Liver (tissue), 9 donors: ENCODE results near the gene STK33. TPM values are rescaled to one million over a fixed set of nuclear protein-coding genes. Genes with fewer than 3 reads are reported as not detected.

Experiments
- DNase-seq: peaks from one replicate; pipeline ENCODE4 v3.0.0-alpha.2; 2017; ENCODE audit warnings: low spot score
- H3K27ac ChIP-seq, 2 donors: one replicate each; pipeline ENCODE4 v1.7.0; 2013; ENCODE audit warnings: inconsistent platforms in 2 of 2, low read length in 2 of 2, control low read depth in 1 of 2, low read depth in 1 of 2, mild to moderate bottlenecking in 1 of 2
- H3K27me3 ChIP-seq, 4 donors: one replicate each; pipeline versions ENCODE4 v1.6.1 to v1.7.0; 2013; ENCODE audit warnings: low read length in 3 of 4, inconsistent platforms in 1 of 4, mild to moderate bottlenecking in 1 of 4, moderate library complexity in 1 of 4; ENCODE audit not compliant: control insufficient read depth in 4 of 4, insufficient read depth in 4 of 4
- H3K36me3 ChIP-seq, 4 donors: one replicate each; pipeline versions ENCODE4 v1.6.1 to v1.7.0; 2013; ENCODE audit warnings: low read length in 3 of 4, mild to moderate bottlenecking in 3 of 4, low read depth in 1 of 4, moderate library complexity in 1 of 4; ENCODE audit not compliant: control insufficient read depth in 4 of 4, insufficient read depth in 3 of 4
- H3K4me1 ChIP-seq, 4 donors: one replicate each; pipeline versions ENCODE4 v1.6.1 to v1.7.0; 2013; ENCODE audit warnings: low read length in 3 of 4, mild to moderate bottlenecking in 3 of 4, moderate library complexity in 1 of 4; ENCODE audit not compliant: control insufficient read depth in 4 of 4, insufficient read depth in 4 of 4
- H3K4me3 ChIP-seq, 3 donors: one replicate each; pipeline versions ENCODE4 v1.6.1 to v1.7.0; 2013; ENCODE audit warnings: low read length in 3 of 3, control low read depth in 1 of 3, low read depth in 1 of 3, mild to moderate bottlenecking in 1 of 3
- H3K9ac ChIP-seq, 2 donors: one replicate each; pipeline ENCODE4 v1.7.0; 2013; ENCODE audit warnings: low read length in 2 of 2, mild to moderate bottlenecking in 2 of 2, moderate library complexity in 2 of 2, control low read depth in 1 of 2, low read depth in 1 of 2
- H3K9me3 ChIP-seq, 4 donors: one replicate each; pipeline versions ENCODE4 v1.6.1 to v1.7.0; 2013; ENCODE audit warnings: low read length in 3 of 4; ENCODE audit not compliant: control insufficient read depth in 4 of 4
- ATF3 ChIP-seq: IDR thresholded peaks from 2 replicates; pipeline ENCODE4 v1.6.1; 2016; ENCODE audit warnings: antibody characterized with exemption
- CTCF ChIP-seq: fragments of 150-350 bp; IDR thresholded peaks from 2 replicates; pipeline ENCODE4 v1.5.1; 2017; ENCODE audit warnings: improper control_type of control experiment, low read depth, low read length; ENCODE audit not compliant: missing input control
- EGR1 ChIP-seq, 2 donors: IDR thresholded peaks; 2 replicates each; pipeline ENCODE4 v1.6.1; 2016 to 2018; ENCODE audit warnings: antibody characterized with exemption in 2 of 2, low read depth in 2 of 2
- FOXA1 ChIP-seq: IDR thresholded peaks from 2 replicates; pipeline ENCODE4 v1.6.1; 2016; ENCODE audit warnings: antibody characterized with exemption
- FOXA2 ChIP-seq: IDR thresholded peaks from 2 replicates; pipeline ENCODE4 v1.6.1; 2016; ENCODE audit warnings: antibody characterized with exemption
- GABPA ChIP-seq, 2 donors: IDR thresholded peaks in 1 of 2; conservative IDR thresholded peaks in 1 of 2; 2 replicates each; pipeline ENCODE4 v1.6.1; 2016; ENCODE audit warnings: antibody characterized with exemption in 2 of 2, mild to moderate bottlenecking in 1 of 2, moderate library complexity in 1 of 2
- HNF4A ChIP-seq, 2 donors: conservative IDR thresholded peaks; 2 replicates each; pipeline ENCODE4 v1.6.1; 2016; ENCODE audit warnings: antibody characterized with exemption in 2 of 2, mild to moderate bottlenecking in 2 of 2
- HNF4G ChIP-seq: IDR thresholded peaks from 2 replicates; pipeline ENCODE4 v1.6.1; 2016; ENCODE audit warnings: antibody characterized with exemption
- JUND ChIP-seq, 2 donors: IDR thresholded peaks; 2 replicates each; pipeline ENCODE4 v1.6.1; 2016; ENCODE audit warnings: antibody characterized with exemption in 2 of 2
- MAX ChIP-seq: IDR thresholded peaks from 2 replicates; pipeline ENCODE4 v1.6.1; 2016; ENCODE audit warnings: antibody characterized with exemption
- NR2F2 ChIP-seq: IDR thresholded peaks from 2 replicates; pipeline ENCODE4 v1.6.1; 2016; ENCODE audit warnings: antibody characterized with exemption
- RAD21 ChIP-seq, 2 donors: IDR thresholded peaks; 2 replicates each; pipeline ENCODE4 v1.6.1; 2016; ENCODE audit warnings: antibody characterized with exemption in 2 of 2, mild to moderate bottlenecking in 2 of 2
- REST ChIP-seq: IDR thresholded peaks from 2 replicates; pipeline ENCODE4 v1.6.1; 2016; ENCODE audit warnings: antibody characterized with exemption, mild to moderate bottlenecking
- RXRA ChIP-seq, 2 donors: IDR thresholded peaks; 2 replicates each; pipeline ENCODE4 v1.6.1; 2017 to 2018; ENCODE audit warnings: antibody characterized with exemption in 2 of 2, mild to moderate bottlenecking in 1 of 2
- SP1 ChIP-seq: IDR thresholded peaks from 2 replicates; pipeline ENCODE4 v1.6.1; 2018; ENCODE audit warnings: antibody characterized with exemption, mild to moderate bottlenecking
- TAF1 ChIP-seq: conservative IDR thresholded peaks from 2 replicates; pipeline ENCODE4 v1.6.1; 2016; ENCODE audit warnings: antibody characterized with exemption, mild to moderate bottlenecking
- YY1 ChIP-seq: IDR thresholded peaks from 2 replicates; pipeline ENCODE4 v1.6.1; 2016; ENCODE audit warnings: antibody characterized with exemption, mild to moderate bottlenecking
- ZBTB33 ChIP-seq: IDR thresholded peaks from 2 replicates; pipeline ENCODE4 v1.6.1; 2016; ENCODE audit warnings: antibody characterized with exemption
- WGBS: extraction: QIAGEN DNeasy Blood & Tissue Kit; methylation state at CpG from one replicate; pipeline ENCODE4 v1.1.7; 2013; 5-methylcytosine and 5-hydroxymethylcytosine counted together
- polyA plus RNA-seq, 2 donors: library from polyadenylated mRNA; stranded (reverse) in 1 of 2; unstranded in 1 of 2; fragments of 200-250 nt in 1 of 2; fragments of >200 nt in 1 of 2; fragmentation: Nextera tagmentation in 1 of 2; extraction: Ambion mirVana in 1 of 2; gene quantifications; one replicate each; pipeline versions ENCODE4 v1.2.1 to v1.2.3, GENCODE V29; 2013 to 2015
- total RNA-seq, 2 donors: library from RNA; depleted of rRNA; stranded (reverse); fragments of >200 nt; gene quantifications; one replicate each; pipeline ENCODE4 v1.2.3, GENCODE V29; 2014
- donor health status: healthy.
- donor health status: healthy.
- donor health status: healthy.
- donor health status: healthy.
- donor health status: healthy.

Gene STK33
- total and polyA plus RNA-seq, 4 donors: 0.09 to 1.1 (median 0.52) TPM

- no peak overlapping the region for H3K4me3 ChIP-seq
- no peak overlapping the region for H3K9ac ChIP-seq
- no peak for TF ChIP-seq RXRA (IDR thresholded peaks at IDR 0.05)
- TF ChIP-seq FOXA2: no peak
- TF ChIP-seq SP1: no peak
- TF ChIP-seq REST: no peak
- no peak for TF ChIP-seq EGR1 (IDR thresholded peaks at IDR 0.05; ENCODE audit: low read depth in 2 of 2)
- TF ChIP-seq HNF4G: no peak
- no peaks in the 10 kb centered on the region for H3K4me1 ChIP-seq
- no peaks in the 10 kb centered on the region for H3K27me3 ChIP-seq
- 68% methylated on average over 1 of the region's 1 CpG for WGBS
- H3K27ac ChIP-seq: no peak overlapping the region
- H3K9me3 ChIP-seq: no peaks in the 10 kb centered on the region
- DNase-seq: no peak
- no peaks in the 10 kb centered on the region for H3K36me3 ChIP-seq
These were observed 50.8 kb downstream of the STK33 start for GRCh38 chr11:8543278-8543677.

- Histone ChIP-seq H3K9ac (no peak overlapping the region), H3K9me3 (no peaks in the 10 kb centered on the region), H3K36me3 (no peaks in the 10 kb centered on the region), H3K27me3 (no peaks in the 10 kb centered on the region), H3K4me3 (no peak overlapping the region), H3K27ac (no peak overlapping the region), H3K4me1 (no peaks in the 10 kb centered on the region)
- no peak for DNase-seq
- TF ChIP-seq FOXA1: no peak
- TF ChIP-seq HNF4G: no peak
- no peak for TF ChIP-seq RAD21 (IDR thresholded peaks at IDR 0.05)
- TF ChIP-seq GABPA (IDR thresholded peaks at IDR 0.05 in 1 of 2, conservative IDR thresholded peaks at IDR 0.05 in 1 of 2): no peak
- TF ChIP-seq RXRA (IDR thresholded peaks at IDR 0.05): no peak
- TF ChIP-seq MAX: no peak
- TF ChIP-seq NR2F2: no peak
- no peak for TF ChIP-seq ZBTB33
- no peak for TF ChIP-seq ATF3
- no peak for TF ChIP-seq REST
- TF ChIP-seq CTCF: no peak
- TF ChIP-seq JUND (IDR thresholded peaks at IDR 0.05): no peak
- no peak for TF ChIP-seq TAF1
- TF ChIP-seq HNF4A (conservative IDR thresholded peaks at IDR 0.05): no peak
- TF ChIP-seq EGR1 (IDR thresholded peaks at IDR 0.05; ENCODE audit: low read depth in 2 of 2): no peak
- no peak for TF ChIP-seq SP1
- no peak for TF ChIP-seq YY1
- no peak for TF ChIP-seq FOXA2
- WGBS: 36% methylated on average over 1 of the region's 1 CpG
These were observed 52.6 kb downstream of the STK33 start for GRCh38 chr11:8541448-8541847.
